ENCODE data around the gene PSAPL1.

The PSAPL1 gene

DNA sequence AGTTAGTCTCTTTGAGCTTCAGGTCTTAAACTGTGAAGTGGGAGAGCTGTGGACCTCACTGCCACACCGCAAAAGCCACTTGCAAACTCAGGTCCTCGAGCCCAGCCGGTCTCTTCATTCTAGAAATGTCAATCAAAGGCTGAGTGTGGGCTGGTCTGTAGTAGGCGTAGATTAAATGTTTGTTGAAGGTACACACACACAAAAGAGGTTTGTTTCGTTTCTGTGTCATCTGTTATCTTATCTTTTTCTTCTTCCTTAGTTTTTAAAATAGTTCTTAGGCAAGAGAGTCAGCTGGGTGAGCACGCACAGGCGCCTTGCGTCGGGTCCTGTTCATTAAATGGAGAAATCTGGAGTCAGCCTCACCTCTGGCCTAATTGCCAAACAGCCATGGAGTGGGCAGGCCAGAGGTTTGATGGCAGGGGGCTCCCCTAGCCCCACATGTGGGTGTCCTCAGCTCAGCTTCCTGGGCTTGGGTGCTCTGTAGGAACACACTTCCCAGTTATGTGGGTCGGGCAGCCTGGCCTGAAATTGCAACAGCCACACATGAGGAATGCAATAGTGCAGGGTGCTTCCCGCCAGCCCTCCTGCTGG is 836 bp upstream of the PSAPL1 start:
- in situ Hi-C loops (cut with MboI; ENCODE audit: low pct_unique_long_range_greater_than_20kb, low sequenced_read_pairs, unreplicated experiment): no loop called here
- TF ChIP-seq, protein P1, sequence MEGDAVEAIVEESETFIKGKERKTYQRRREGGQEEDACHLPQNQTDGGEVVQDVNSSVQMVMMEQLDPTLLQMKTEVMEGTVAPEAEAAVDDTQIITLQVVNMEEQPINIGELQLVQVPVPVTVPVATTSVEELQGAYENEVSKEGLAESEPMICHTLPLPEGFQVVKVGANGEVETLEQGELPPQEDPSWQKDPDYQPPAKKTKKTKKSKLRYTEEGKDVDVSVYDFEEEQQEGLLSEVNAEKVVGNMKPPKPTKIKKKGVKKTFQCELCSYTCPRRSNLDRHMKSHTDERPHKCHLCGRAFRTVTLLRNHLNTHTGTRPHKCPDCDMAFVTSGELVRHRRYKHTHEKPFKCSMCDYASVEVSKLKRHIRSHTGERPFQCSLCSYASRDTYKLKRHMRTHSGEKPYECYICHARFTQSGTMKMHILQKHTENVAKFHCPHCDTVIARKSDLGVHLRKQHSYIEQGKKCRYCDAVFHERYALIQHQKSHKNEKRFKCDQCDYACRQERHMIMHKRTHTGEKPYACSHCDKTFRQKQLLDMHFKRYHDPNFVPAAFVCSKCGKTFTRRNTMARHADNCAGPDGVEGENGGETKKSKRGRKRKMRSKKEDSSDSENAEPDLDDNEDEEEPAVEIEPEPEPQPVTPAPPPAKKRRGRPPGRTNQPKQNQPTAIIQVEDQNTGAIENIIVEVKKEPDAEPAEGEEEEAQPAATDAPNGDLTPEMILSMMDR (IDR thresholded peaks at IDR 0.05; ENCODE audit: extremely low read depth, insufficient read depth, missing control alignments): no peak
- no peak for DNase-seq (ENCODE audit: low spot score)

DNA sequence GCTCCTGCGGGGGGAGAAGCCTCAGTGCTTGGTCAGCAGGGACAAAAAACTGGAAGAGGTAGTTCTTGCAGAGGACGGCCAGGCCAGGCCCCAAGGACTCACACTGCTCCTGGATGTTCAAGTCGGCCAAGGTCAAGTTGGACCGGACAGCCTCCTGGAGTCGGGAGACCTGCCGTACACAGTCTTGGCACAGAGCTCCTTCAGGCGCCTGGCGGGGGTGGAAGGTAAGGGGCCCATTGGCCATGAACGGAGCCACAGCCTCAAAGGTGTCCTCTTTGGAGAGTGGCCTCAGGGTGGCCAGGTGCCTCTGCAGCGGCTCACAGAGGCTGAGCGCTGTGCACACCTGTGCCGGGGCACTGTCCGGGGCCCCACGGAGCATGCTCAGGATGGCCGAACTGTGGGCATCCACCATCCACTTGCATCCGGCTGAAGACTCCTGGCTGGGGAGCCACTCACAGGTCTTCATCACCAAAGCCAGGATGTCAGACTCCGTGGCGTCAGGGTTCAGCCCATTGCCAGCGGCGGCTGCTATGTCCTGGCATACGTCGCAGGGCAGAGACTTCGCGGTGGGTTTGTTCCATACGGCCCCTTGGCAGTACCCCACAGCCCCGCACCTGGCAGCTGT is 477 bp downstream of the PSAPL1 start:
- TF ChIP-seq, protein P1 (IDR thresholded peaks at IDR 0.05; ENCODE audit: extremely low read depth, insufficient read depth, missing control alignments): no peak
- DNase-seq (ENCODE audit: low spot score): no peak
- in situ Hi-C loops (cut with MboI; ENCODE audit: low pct_unique_long_range_greater_than_20kb, low sequenced_read_pairs, unreplicated experiment): no loop called here

DNA sequence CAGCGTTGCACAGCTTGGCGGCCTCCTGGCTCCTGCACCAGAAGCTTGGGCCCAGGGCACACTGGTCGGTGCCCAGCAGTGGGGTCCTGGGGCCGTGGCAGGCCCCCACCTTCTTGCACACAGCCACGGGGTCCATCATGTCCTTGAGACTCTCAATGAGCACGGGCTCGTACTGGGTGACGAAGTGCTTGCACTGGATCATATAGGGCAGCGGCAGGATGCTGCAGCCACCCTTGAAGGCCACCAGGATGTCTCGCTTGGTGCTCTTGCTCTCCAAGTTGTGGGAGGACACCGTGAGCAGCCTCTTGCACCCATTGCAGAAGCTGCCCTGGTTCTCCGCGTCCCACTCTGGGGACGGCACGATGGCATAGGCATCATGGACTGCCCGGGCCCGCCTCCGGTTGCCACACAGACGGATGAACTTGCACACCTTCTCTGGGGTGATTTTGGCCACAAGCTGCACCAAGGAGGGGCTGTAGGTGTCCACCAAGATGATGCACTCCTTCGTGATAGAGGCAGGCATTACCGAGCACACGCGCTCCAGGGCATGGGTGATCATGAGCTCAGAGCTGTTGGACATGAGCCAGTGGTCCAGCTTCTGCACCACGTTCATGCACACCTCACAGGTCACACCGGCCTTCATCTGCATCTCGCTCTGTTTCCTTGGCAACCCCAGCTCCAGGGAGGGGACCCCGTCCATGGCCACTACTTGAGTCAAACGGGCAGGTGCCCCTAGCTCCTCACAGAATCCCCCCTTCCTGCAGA is 1.2 kb downstream of the PSAPL1 start:
- no peak for DNase-seq (ENCODE audit: low spot score)
- TF ChIP-seq, protein P1 (IDR thresholded peaks at IDR 0.05; ENCODE audit: extremely low read depth, insufficient read depth, missing control alignments): no peak
- in situ Hi-C loops (cut with MboI; ENCODE audit: low pct_unique_long_range_greater_than_20kb, low sequenced_read_pairs, unreplicated experiment): no loop called here

DNA sequence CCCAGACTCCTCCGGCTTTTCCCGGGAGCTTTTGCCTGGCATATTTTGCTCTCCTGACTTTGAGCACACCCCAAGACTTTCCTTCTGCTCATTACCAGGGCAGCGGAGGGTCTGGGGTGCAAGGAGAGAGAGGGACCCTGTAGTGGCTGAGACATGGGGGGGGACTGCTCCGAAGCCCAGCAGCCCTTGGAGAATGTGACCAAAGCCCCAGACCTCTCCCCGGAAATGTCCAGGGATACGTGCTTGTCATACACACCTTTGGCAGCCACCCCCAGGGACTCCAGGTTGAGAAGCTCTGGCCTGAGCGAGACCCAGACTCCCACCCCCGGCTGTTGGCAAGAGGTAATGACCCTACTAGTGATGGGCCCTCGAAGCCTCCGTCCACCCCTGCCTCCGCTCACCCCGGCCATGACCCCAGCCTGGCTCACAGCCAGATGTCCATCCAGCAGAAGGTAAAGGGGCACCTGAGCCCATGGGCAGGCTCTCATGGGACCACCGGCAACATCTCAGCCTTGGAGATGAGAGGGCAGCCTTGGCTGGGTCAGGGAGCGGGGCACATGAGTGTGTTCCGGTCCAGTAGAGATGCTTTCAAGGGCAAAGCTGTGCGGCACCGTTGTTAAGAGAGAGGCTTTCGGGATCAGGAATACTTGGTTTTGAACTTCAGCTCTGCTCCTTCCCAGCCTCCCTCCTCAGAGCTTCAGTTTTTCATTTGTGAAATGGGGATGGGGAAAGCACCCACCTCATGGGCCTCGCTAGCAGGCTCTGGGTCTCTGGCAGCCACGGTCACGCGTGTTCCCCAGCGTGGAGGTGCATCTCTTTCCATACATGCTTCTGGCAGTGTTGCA is 2.0 kb downstream of the PSAPL1 start:
- no peak for DNase-seq (ENCODE audit: low spot score)
- in situ Hi-C loops (cut with MboI; ENCODE audit: low pct_unique_long_range_greater_than_20kb, low sequenced_read_pairs, unreplicated experiment): no loop called here
- TF ChIP-seq, protein P1 (IDR thresholded peaks at IDR 0.05; ENCODE audit: extremely low read depth, insufficient read depth, missing control alignments): no peak

DNA sequence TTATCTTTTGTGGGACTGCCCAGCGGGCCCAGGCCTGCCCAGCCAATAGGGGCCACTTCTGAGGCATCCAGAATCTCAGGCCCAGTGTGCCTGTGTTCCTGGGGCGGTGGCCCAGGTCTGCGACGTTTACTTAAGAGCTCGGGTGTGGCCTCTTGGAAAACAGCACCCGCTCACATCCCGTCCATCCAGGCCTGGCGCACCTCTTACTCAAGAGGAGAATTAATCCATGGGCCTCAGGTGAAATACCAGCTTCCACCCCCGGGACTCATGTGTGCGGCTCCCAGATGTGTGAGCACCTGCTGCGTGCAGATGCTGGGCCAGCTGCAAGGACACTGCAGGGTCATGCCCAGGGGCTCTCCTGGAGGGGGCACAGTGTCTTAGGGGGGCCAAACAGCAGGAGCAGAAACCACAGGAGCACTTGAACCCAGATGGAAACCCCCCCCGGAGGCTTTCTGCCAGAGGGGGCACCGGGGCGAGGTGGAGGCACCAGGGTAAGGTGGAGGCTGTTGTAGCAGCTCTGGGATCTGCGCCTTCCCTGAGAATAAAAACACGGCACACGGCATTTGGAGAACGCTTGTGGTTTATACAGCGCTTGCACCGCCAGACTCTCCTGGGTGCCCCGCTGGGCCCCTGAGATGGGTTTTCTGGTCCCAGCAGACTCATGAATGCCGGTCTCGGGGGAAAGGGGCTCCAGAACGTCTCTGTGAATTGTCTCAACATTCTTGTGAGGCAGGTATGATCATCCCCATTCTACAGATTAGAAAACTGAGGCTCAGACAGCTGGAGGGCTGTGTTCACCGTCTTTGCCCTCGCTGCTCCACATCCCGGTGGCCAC is 2.8 kb downstream of the PSAPL1 start:
- TF ChIP-seq, protein P1 (IDR thresholded peaks at IDR 0.05; ENCODE audit: extremely low read depth, insufficient read depth, missing control alignments): no peak
- DNase-seq (ENCODE audit: low spot score): no peak
- in situ Hi-C loops (cut with MboI; ENCODE audit: low pct_unique_long_range_greater_than_20kb, low sequenced_read_pairs, unreplicated experiment): no loop called here
